Renal cortex interstitium (tissue), 11 donors: ENCODE data around the gene NCOA1. TPM values are rescaled to one million over a fixed set of nuclear protein-coding genes. Genes with fewer than 3 reads are reported as not detected.
A peak's percentile ranks its signal among the peaks of the same experiment; 100 is the strongest.

Source experiments
- DNase-seq, 11 donors: peaks; one replicate each; pipeline ENCODE4 v3.0.0-alpha.2; 2013; ENCODE audit warnings: low read depth in 9 of 11, low spot score in 4 of 11; ENCODE audit errors: extremely low read depth in 1 of 11
- polyA plus RNA-seq, 3 donors: library from polyadenylated mRNA; unstranded; fragments of 120-200 nt; gene quantifications; one replicate each; pipeline ENCODE4 v1.2.1, GENCODE V29; 2013; ENCODE audit not compliant: insufficient read length in 3 of 3

NCOA1 gene
- polyA plus RNA-seq, 3 donors: 41.3 to 44.6 (median 43.7) TPM

- no peak for DNase-seq
Measured at GRCh38 chr2:24707143-24707542, 216.1 kb downstream of the NCOA1 start.

GRCh38 chr2:24708537-24709152 is 217.6 kb downstream of the NCOA1 start:
- no peak for DNase-seq

GRCh38 chr2:24710806-24711205 is 219.8 kb downstream of the NCOA1 start:
- DNase-seq: no peak

GRCh38 chr2:24711865-24712264 is 220.8 kb downstream of the NCOA1 start:
- peak in 6 of 11 donors; percentile 11 to 25 (median 18) for DNase-seq

- DNase-seq: no peak
Measured at GRCh38 chr2:24712296-24712695, 221.2 kb downstream of the NCOA1 start.

- no peak for DNase-seq
Measured at GRCh38 chr2:24717263-24717951, 226.4 kb downstream of the NCOA1 start.

- no peak for DNase-seq
Measured at GRCh38 chr2:24720310-24720709, 229.3 kb downstream of the NCOA1 start.

GRCh38 chr2:24721470-24721869 is 230.4 kb downstream of the NCOA1 start:
- peak in 1 of 11 donors; percentile 4 for DNase-seq

GRCh38 chr2:24722141-24722790 is 231.2 kb downstream of the NCOA1 start:
- DNase-seq: no peak

GRCh38 chr2:24723191-24723590 is 232.1 kb downstream of the NCOA1 start:
- no peak for DNase-seq

- DNase-seq: peak in 2 of 11 donors; percentile 12 to 13
Measured at GRCh38 chr2:24723665-24724064, 232.6 kb downstream of the NCOA1 start.

GRCh38 chr2:24724111-24724775 is 233.2 kb downstream of the NCOA1 start:
- no peak for DNase-seq

- no peak for DNase-seq
Measured at GRCh38 chr2:24725956-24726355, 234.9 kb downstream of the NCOA1 start.

GRCh38 chr2:24730481-24730880 is 239.4 kb downstream of the NCOA1 start:
- DNase-seq: no peak

GRCh38 chr2:24731040-24731439 is 240.0 kb downstream of the NCOA1 start:
- DNase-seq: no peak

GRCh38 chr2:24731923-24732322 is 240.9 kb downstream of the NCOA1 start:
- no peak for DNase-seq

- DNase-seq: no peak
Measured at GRCh38 chr2:24734741-24735140, 243.7 kb downstream of the NCOA1 start.

- no peak for DNase-seq
Measured at GRCh38 chr2:24739354-24740025, 248.4 kb downstream of the NCOA1 start.

GRCh38 chr2:24740142-24740541 is 249.1 kb downstream of the NCOA1 start:
- no peak for DNase-seq
